Measurements from ENCODE around the gene SLX4. TPM values are rescaled to one million over a fixed set of nuclear protein-coding genes. Genes with fewer than 3 reads are reported as not detected.

SLX4 gene
- total and polyA plus RNA-seq, 9 of the 15 experiments (the other 6 are each of a cell fraction or from before 2014, with no cell fraction given), result 0.29 to 7.9 (median 3.8) TPM

GRCh38 chr16:3611146-3611975, at the start of gene SLX4 (continued):
- no peak for TF ChIP-seq AFF4 (CRISPR knock-in tag; IDR thresholded peaks at IDR 0.05)
- TF ChIP-seq ASH1L (IDR thresholded peaks at IDR 0.05; ENCODE audit: borderline replicate concordance, low read depth, partially characterized antibody), result no peak
- TF ChIP-seq NKRF (IDR thresholded peaks at IDR 0.05; ENCODE audit: borderline replicate concordance), result peak; percentile 63
- peak; percentile 68 for TF ChIP-seq GMEB1 (CRISPR knock-in tag; IDR thresholded peaks at IDR 0.05)
- peak; percentile 36; the same call in 1 of the 2 replicates for TF ChIP-seq FOXP4 (CRISPR knock-in tag; IDR thresholded peaks at IDR 0.05; ENCODE audit: borderline replicate concordance)
- peak; percentile 85 for TF ChIP-seq ZBTB2 (IDR thresholded peaks at IDR 0.05)
- TF ChIP-seq FOXA1 (IDR thresholded peaks at IDR 0.05; ENCODE audit: borderline replicate concordance), result no peak
- TF ChIP-seq TBP (optimal IDR thresholded peaks at IDR 0.05; ENCODE audit: low read depth, low read length), result peak; percentile 64
- TF ChIP-seq FOXP1 (CRISPR knock-in tag; IDR thresholded peaks at IDR 0.05), result peak; percentile 48; the same call in 1 of the 2 replicates
- TF ChIP-seq HDAC1 (IDR thresholded peaks at IDR 0.05), result peak in 1 of 2 experiments; percentile 61; a peak in 2 of 4 replicates
- TF ChIP-seq MTA3 (IDR thresholded peaks at IDR 0.05; ENCODE audit: borderline replicate concordance), result no peak
- TF ChIP-seq ZFX (CRISPR knock-in tag; IDR thresholded peaks at IDR 0.05), result peak; percentile 68
- TF ChIP-seq ETS1 (conservative IDR thresholded peaks at IDR 0.05; ENCODE audit: control insufficient read depth, low read depth, low read length), result 0 out of 2 replicates have a peak, but pooled peaks have one; percentile 35
